ENCODE results near the gene HRK. TPM values are rescaled to one million over a fixed set of nuclear protein-coding genes. Genes with fewer than 3 reads are reported as not detected.

The HRK gene
- total RNA-seq, 1 experiment from 2014 or later = 0.33 TPM

- DNase-seq = no peak
- Histone ChIP-seq H3K9me3 (ENCODE audit: low read length) (no peaks in the 10 kb centered on the region), H3K36me3 (ENCODE audit: low read depth, low read length) (no peaks in the 10 kb centered on the region), H3F3A (ENCODE audit: low read length, unreplicated experiment) (no peaks in the 10 kb centered on the region), H3K4me1 (ENCODE audit: insufficient read depth, low read length) (no peaks in the 10 kb centered on the region), H3K9me2 (replicated peaks; ENCODE audit: low read length) (no peaks in the 10 kb centered on the region), H3K27ac (ENCODE audit: low read length) (no peak overlapping the region), H3K4me3 (ENCODE audit: low read length) (no peak overlapping the region), H3K9ac (ENCODE audit: low read length) (no peak overlapping the region), H3K79me2 (ENCODE audit: low read length) (peaks cover 12% of the 10 kb centered on the region), H4K20me1 (ENCODE audit: low read length) (no peaks in the 10 kb centered on the region), H3K27me3 (ENCODE audit: low read length) (peaks cover 8% of the 10 kb centered on the region), H2AFZ (ENCODE audit: low read length) (no peak overlapping the region), H3K4me2 (ENCODE audit: low read length) (no peak overlapping the region)
- intact Hi-C loops (cut with micrococcal nuclease) = no loop called here
- TF ChIP-seq EZH2phosphoT487 (IDR thresholded peaks at IDR 0.05; ENCODE audit: borderline replicate concordance, low read length) = no peak
- no peak for TF ChIP-seq EZH2 (IDR thresholded peaks at IDR 0.05; ENCODE audit: low read length, unreplicated experiment)
- no peak for TF ChIP-seq CTCF (conservative IDR thresholded peaks at IDR 0.05; ENCODE audit: low read depth, low read length)
- ATAC-seq = no peak
- ChIA-PET POLR2A (ENCODE audit: unreplicated experiment) (no interaction called here), CTCF (no interaction called here)
- BruUV-seq (replicated peaks) = no TSS peak
Observed at GRCh38 chr12:116906285-116906684, 25.0 kb upstream of the HRK start.

GRCh38 chr12:116903818-116904217 is 22.6 kb upstream of the HRK start:
- DNase-seq (no peak), ATAC-seq (no peak)
- POLR2A ChIA-PET (ENCODE audit: unreplicated experiment) = no interaction called here
- intact Hi-C loops (cut with micrococcal nuclease) = no loop called here
- Histone ChIP-seq H4K20me1 (ENCODE audit: low read length) (no peaks in the 10 kb centered on the region), H2AFZ (ENCODE audit: low read length) (no peak overlapping the region), H3K9me2 (replicated peaks; ENCODE audit: low read length) (no peaks in the 10 kb centered on the region), H3K27me3 (ENCODE audit: low read length) (peaks cover 8% of the 10 kb centered on the region), H3K27ac (ENCODE audit: low read length) (no peak overlapping the region), H3K4me2 (ENCODE audit: low read length) (no peak overlapping the region), H3K9me3 (ENCODE audit: low read length) (no peaks in the 10 kb centered on the region), H3F3A (ENCODE audit: low read length, unreplicated experiment) (no peaks in the 10 kb centered on the region), H3K4me1 (ENCODE audit: insufficient read depth, low read length) (no peaks in the 10 kb centered on the region), H3K79me2 (ENCODE audit: low read length) (no peaks in the 10 kb centered on the region), H3K4me3 (ENCODE audit: low read length) (no peak overlapping the region), H3K9ac (ENCODE audit: low read length) (no peak overlapping the region), H3K36me3 (ENCODE audit: low read depth, low read length) (no peaks in the 10 kb centered on the region)
- TF ChIP-seq EZH2phosphoT487 (IDR thresholded peaks at IDR 0.05; ENCODE audit: borderline replicate concordance, low read length) (no peak), CTCF (conservative IDR thresholded peaks at IDR 0.05; ENCODE audit: low read depth, low read length) (no peak), EZH2 (IDR thresholded peaks at IDR 0.05; ENCODE audit: low read length, unreplicated experiment) (no peak)
- no TSS peak for BruUV-seq (replicated peaks)
- CTCF ChIA-PET = no interaction called here

- H3K27ac ChIP-seq (ENCODE audit: low read length) = no peak overlapping the region
- H3K4me1 ChIP-seq (ENCODE audit: insufficient read depth, low read length) = no peaks in the 10 kb centered on the region
- ChIA-PET CTCF (no interaction called here), POLR2A (ENCODE audit: unreplicated experiment) (no interaction called here)
- H3K9me2 ChIP-seq (replicated peaks; ENCODE audit: low read length) = no peaks in the 10 kb centered on the region
- intact Hi-C loops (cut with micrococcal nuclease) = no loop called here
- peaks cover 8% of the 10 kb centered on the region for H3K27me3 ChIP-seq (ENCODE audit: low read length)
- no peak overlapping the region for H3K4me3 ChIP-seq (ENCODE audit: low read length)
- no TSS peak for BruUV-seq (replicated peaks)
- TF ChIP-seq EZH2phosphoT487 (IDR thresholded peaks at IDR 0.05; ENCODE audit: borderline replicate concordance, low read length) = no peak
- ATAC-seq = no peak
- H3K9me3 ChIP-seq (ENCODE audit: low read length) = no peaks in the 10 kb centered on the region
- H2AFZ ChIP-seq (ENCODE audit: low read length) = no peak overlapping the region
- no peaks in the 10 kb centered on the region for H3K36me3 ChIP-seq (ENCODE audit: low read depth, low read length)
- H3K79me2 ChIP-seq (ENCODE audit: low read length) = no peaks in the 10 kb centered on the region
- no peak overlapping the region for H3K4me2 ChIP-seq (ENCODE audit: low read length)
- no peaks in the 10 kb centered on the region for H4K20me1 ChIP-seq (ENCODE audit: low read length)
- no peak overlapping the region for H3K9ac ChIP-seq (ENCODE audit: low read length)
- H3F3A ChIP-seq (ENCODE audit: low read length, unreplicated experiment) = no peaks in the 10 kb centered on the region
- no peak for DNase-seq
Observed at GRCh38 chr12:116901612-116902011, 20.4 kb upstream of the HRK start.

Measured in PC-3 (cell line).